SJSA1 (cell line): Measurements from ENCODE around the gene ZSWIM7. TPM values are rescaled to one million over a fixed set of nuclear protein-coding genes. Genes with fewer than 3 reads are reported as not detected.

Source experiments
- DNase-seq, 2 experiments: peaks; one replicate each; pipeline ENCODE4 v3.0.0-alpha.2; 2015 to 2020; ENCODE audit warnings: low spot score in 2 of 2, low read depth in 1 of 2
- H3K27ac ChIP-seq: fragments of 250-450 bp; sonication (Bioruptor Pico); 2 replicates; pipeline ENCODE4 v1.5.1; 2020; ENCODE audit warnings: mild to moderate bottlenecking, moderate library complexity
- H3K27me3 ChIP-seq: fragments of 250-450 bp; sonication (Bioruptor Pico); replicated peaks from 2 replicates; pipeline ENCODE4 v1.5.1; 2020; ENCODE audit warnings: mild to moderate bottlenecking, moderate library complexity
- H3K36me3 ChIP-seq: fragments of 250-450 bp; sonication (Bioruptor Pico); 2 replicates; pipeline ENCODE4 v1.5.1; 2020; ENCODE audit warnings: mild to moderate bottlenecking
- H3K4me1 ChIP-seq: fragments of 250-450 bp; sonication (Bioruptor Pico); replicated peaks from 2 replicates; pipeline ENCODE4 v1.6.1; 2021; ENCODE audit warnings: mild to moderate bottlenecking
- H3K4me3 ChIP-seq: fragments of 250-450 bp; sonication (Bioruptor Pico); 2 replicates; pipeline ENCODE4 v1.5.1; 2020; ENCODE audit warnings: mild to moderate bottlenecking
- H3K9me3 ChIP-seq: fragments of 250-450 bp; sonication (Bioruptor Pico); replicated peaks from 2 replicates; pipeline ENCODE4 v1.5.1; 2020; ENCODE audit warnings: mild to moderate bottlenecking
- total RNA-seq: library from RNA; depleted of rRNA; stranded (reverse); fragments of >200 nt; shearing (Covaris generic); gene quantifications from 2 replicates; pipeline ENCODE4 v1.2.3, GENCODE V29; 2014

ZSWIM7 gene
- total RNA-seq, 1 experiment from 2014 or later = 16.2 TPM

DNA sequence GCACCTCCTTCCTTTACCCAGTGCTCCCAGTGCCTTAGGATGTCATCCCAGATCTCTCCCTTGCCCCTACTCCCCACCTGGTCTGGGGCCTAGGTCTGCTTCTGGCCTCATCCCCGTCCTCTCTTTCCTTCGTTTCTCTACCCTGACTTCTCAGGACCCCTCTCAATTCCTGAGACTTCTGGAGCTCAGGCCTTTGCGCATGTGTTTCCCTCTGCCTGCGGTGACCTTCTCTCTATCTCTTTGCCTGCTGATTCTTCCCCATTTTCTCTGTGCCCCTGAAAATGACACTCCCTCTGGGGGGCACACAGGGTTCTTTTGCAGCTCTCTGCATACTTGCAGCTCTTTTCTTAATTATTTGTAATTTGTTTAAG is 41.0 kb downstream of the ZSWIM7 start:
- Histone ChIP-seq H3K36me3 (peaks cover 6% of the 10 kb centered on the region; the same call in 1 of the 2 replicates), H3K4me1 (peaks cover 85% of the 10 kb centered on the region), H3K27me3 (no peaks in the 10 kb centered on the region), H3K9me3 (no peaks in the 10 kb centered on the region), H3K4me3 (no peak overlapping the region), H3K27ac (peak overlapping the region; percentile 99)
- DNase-seq = no peak

DNA sequence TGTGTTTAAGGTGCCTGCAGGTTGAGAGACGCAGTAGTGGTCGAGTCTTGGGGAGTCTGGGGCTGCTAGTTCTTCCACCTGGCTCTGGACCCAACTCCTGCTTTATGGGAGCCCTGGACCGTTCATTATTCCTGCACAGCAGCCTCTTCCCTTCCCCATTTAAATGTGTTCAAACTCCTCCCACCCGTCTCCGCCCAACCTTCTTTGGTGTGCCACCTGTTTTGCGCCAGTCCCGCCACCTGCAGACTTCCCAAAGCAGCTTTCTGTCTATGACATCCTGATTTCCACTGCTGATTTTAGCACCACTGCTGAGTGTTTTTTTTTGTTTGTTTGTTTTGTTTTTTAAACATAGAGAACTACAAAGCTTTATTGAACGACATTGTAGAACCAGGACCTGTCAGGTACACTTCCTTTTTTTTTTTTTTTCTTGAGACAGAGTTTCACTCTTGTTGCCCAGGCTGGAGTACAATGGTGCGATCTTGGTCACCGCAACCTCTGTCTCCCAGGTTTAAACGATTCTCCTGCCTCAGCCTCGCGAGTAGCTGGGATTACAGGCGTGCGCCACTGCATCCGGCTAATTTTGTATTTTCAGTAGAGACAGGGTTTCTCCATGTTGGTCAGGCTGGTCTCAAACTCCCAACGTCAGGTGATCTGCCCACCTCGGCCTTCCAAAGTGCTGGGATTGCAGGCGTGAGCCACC is 41.7 kb downstream of the ZSWIM7 start:
- H3K27me3 ChIP-seq = no peaks in the 10 kb centered on the region
- H3K36me3 ChIP-seq = peaks cover 6% of the 10 kb centered on the region; the same call in 1 of the 2 replicates
- H3K4me1 ChIP-seq = peaks cover 80% of the 10 kb centered on the region
- peak overlapping the region; percentile 99 for H3K27ac ChIP-seq
- no peaks in the 10 kb centered on the region for H3K9me3 ChIP-seq
- H3K4me3 ChIP-seq = no peak overlapping the region
- DNase-seq = no peak

DNA sequence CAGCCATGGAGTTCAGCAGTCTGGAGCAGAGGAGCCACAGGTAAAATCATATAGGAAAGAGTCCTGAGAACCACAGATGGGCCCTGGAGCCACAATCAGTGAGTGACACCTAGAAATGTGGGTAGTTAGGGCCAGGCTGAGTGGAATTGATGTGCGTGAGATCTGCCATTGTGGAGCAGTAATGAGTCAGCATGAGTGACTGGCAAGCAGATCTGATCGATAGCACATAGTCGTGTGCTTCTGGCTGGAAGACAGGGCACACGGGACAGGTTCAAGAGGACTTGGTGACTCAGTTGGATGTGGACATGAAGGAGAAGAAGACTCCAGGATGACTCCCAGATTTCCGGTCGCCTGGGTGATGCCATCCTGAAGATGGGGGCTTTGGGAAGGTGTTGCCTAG is 42.3 kb downstream of the ZSWIM7 start:
- Histone ChIP-seq H3K27me3 (no peaks in the 10 kb centered on the region), H3K4me3 (no peak overlapping the region), H3K36me3 (peaks cover 6% of the 10 kb centered on the region; the same call in 1 of the 2 replicates), H3K4me1 (peaks cover 74% of the 10 kb centered on the region), H3K9me3 (no peaks in the 10 kb centered on the region), H3K27ac (no peak overlapping the region)
- DNase-seq = no peak

DNA sequence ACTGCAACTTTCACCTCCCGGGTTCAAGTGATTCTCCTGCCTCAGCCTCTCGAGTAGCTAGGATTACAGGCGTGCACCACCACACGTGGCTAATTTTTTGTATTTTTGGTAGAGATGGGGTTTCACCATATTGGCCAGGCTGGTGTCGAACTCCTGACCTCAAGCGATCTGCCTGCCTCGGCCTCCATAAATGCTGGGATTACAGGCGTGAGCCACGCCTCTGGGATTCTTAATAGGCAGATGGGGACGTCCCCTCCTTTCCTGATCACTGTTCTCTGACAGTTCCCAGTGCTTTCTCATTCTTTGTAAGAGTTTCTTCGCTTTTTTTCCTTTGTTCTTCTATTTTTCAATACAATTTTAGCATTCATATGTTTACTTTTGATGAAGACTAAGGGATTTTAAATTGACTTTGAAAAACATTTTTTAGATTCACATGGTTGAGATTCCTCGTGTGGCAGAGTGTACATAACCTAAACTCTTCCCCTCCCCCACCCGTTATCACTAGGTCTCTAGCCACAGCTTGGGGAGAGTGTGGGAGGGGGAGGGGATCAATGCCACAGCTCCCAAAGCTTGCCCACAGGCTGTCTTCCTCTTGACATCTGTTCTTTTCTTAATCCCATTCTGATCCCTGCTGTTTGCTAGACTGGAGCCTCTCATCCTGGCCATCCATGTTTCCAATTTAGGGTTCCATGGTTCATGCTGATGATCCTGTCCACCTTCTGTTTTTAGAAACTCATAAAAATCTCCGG is 43.5 kb downstream of the ZSWIM7 start:
- peaks cover 62% of the 10 kb centered on the region for H3K4me1 ChIP-seq
- no peaks in the 10 kb centered on the region for H3K27me3 ChIP-seq
- no peak overlapping the region for H3K4me3 ChIP-seq
- peaks cover 6% of the 10 kb centered on the region; the same call in 1 of the 2 replicates for H3K36me3 ChIP-seq
- peak in 1 of 2 experiments; percentile 12 for DNase-seq
- no peak overlapping the region; the same call in 1 of the 2 replicates for H3K27ac ChIP-seq
- no peaks in the 10 kb centered on the region for H3K9me3 ChIP-seq

DNA sequence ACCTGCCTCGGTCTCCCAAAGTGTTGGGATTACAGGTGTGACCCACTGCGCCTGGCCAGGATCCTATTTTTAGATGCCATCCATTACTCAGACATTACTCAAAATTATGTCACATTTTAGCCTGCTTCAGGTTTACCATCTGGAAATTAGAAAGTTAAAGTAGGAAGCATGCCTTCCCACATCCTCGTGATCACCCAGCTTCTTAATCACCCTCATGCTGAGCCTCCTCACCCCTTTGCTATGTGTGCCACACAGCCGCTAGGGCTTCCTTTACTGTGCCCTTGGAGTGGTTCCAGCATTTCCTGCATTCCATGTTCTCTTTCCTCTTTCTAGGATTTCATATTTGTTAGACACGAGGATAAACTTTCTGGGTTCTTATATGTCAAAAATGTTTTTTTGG is 45.3 kb downstream of the ZSWIM7 start:
- H3K27ac ChIP-seq = peak overlapping the region; percentile 53
- peak; percentile 67 to 84 for DNase-seq
- H3K4me3 ChIP-seq = no peak overlapping the region
- peaks cover 11% of the 10 kb centered on the region for H3K36me3 ChIP-seq
- peaks cover 48% of the 10 kb centered on the region for H3K4me1 ChIP-seq
- H3K9me3 ChIP-seq = no peaks in the 10 kb centered on the region
- H3K27me3 ChIP-seq = no peaks in the 10 kb centered on the region

DNA sequence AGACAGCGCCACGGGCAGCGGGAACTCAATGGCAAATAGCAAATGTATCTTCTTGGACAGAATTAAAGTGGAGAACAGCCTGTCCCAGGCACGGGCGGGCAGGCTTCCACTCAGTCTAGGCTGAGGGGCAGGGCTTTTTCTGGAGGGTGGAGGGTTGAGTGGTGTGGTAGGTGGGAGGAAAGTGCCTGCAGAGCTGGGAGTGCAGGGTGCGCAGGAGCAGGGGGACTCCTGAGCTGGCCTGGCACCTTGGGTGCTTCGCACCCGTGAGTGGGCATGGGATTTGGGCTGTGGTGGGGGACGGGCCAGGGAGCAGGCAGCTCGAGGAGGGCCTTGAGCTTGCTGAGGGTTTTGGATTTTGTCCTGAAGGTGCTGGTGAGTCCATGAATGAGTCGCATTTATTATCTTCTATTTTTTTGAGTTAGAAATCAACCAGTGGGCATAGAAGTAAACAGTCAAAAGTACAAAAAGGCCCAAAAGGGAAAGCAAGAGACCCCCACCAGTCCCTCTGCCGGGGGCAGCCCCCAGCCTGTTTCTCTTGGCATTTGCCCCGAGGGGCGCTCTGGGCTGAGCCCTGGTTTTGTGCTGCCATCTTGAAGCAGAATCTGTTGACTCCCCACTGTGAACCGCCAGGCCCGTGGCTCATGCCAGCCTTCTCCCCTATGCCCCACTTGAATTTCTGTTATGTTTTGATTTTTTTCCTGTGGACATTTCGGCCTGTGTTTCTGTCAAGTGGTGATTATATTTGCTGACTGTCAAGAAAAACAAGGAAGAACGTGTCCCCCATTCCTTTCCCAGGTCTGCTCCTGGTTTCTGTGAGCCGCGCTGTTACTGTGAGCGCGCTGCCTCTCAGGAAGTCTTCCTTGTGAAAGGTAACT is 46.4 kb downstream of the ZSWIM7 start:
- H3K4me3 ChIP-seq = no peak overlapping the region
- DNase-seq = no peak
- no peaks in the 10 kb centered on the region for H3K27me3 ChIP-seq
- peaks cover 39% of the 10 kb centered on the region for H3K4me1 ChIP-seq
- H3K9me3 ChIP-seq = no peaks in the 10 kb centered on the region
- no peak overlapping the region for H3K27ac ChIP-seq
- peaks cover 11% of the 10 kb centered on the region for H3K36me3 ChIP-seq

DNA sequence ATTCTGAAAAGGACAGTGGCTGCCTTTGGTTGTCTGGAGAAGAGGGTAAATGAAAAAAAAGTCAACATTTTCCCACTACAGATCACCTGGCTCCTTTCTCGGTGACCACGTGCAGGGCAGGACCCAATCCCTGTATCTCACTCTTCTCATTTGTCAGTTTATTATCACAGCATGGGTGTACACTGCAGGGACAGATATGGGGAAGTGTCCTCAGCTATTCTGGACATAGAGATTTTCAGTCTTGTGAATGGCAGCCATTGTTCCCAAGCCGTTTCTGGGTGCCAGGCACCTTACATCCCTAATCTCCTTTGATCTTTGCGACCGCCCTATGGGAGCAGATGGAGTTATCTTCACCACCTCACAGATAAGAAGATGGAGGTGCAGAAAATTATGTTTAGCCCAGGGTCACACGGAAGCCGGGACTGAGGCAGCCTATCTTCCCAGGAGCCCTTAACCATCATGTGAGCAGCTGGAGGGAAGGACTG is 47.4 kb downstream of the ZSWIM7 start:
- peaks cover 9% of the 10 kb centered on the region for H3K36me3 ChIP-seq
- DNase-seq = no peak
- no peaks in the 10 kb centered on the region for H3K9me3 ChIP-seq
- no peaks in the 10 kb centered on the region for H3K27me3 ChIP-seq
- H3K4me1 ChIP-seq = peaks cover 39% of the 10 kb centered on the region
- no peak overlapping the region for H3K27ac ChIP-seq
- no peak overlapping the region for H3K4me3 ChIP-seq

DNA sequence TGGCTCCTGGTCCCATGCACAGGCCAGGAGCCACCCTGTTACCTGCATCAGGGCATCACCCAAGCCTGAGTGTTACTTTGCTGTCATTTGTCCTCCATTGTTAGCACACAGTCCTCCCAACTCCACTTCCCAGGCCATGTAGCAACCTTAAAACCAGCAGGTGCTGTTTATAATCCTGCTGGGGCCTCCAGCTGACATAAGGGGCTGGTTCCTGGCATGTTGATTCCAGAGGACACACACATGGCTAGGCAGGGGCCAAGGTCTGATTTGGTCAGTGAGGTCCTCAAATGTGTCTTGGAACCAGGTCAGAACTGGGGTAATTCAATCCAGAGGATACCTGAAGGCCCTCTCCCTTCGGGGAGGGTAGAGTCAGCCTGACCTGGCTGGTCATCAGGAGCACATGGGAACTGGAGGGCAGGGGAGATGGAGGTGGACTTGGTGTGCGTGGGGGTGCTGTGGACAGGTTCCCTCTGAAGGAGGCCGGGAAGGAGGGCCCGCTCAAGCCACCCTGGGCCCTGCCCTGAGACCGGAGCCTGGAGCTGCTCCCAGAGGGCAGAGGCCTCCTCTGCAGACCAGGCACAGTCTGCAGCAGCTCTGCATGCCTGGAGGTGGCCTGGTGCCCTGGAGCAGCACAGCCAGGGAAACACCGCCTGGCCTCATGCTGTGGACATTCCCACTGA is 48.0 kb downstream of the ZSWIM7 start:
- Histone ChIP-seq H3K4me1 (peaks cover 39% of the 10 kb centered on the region), H3K9me3 (no peaks in the 10 kb centered on the region), H3K27ac (no peak overlapping the region), H3K4me3 (no peak overlapping the region), H3K36me3 (peaks cover 5% of the 10 kb centered on the region; the same call in 1 of the 2 replicates), H3K27me3 (no peaks in the 10 kb centered on the region)
- no peak for DNase-seq

DNA sequence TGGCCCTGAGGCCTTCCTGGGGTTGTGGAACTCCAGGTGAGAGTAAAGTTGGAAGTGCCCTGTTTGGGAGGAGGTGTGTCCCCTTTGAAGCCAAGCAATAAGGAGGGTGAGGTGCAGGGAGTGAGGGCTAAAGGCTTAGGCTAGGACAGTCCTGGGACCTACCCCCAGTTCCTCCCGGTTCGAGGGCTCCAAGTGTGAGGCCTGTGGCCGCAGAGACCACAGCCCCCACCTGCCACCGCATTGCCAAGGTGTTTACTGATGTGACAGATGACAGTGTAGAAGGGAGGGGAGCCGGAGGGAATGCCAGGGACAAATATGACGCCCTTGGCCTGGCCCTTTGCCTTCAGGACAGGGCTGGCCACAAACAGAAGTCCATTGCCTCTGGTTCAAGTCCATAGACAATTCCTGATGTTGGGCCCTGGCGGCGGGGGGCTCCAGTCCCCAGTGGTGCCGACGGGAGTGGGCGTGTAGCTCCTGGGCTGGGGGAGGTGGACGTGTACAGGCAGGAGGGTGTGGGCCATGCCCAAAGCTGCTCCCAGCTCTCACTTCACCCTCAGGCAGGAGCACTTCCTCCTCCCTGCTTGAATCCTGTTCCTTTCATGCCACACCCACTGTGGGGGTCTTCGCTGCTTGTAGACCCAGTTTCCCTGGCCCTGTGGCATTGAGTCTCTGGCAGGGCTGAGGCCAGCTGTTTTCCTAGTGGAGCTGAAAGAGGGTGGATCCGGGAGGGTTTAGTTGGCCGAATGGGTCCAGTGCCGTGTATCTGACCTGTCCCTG is 51.3 kb downstream of the ZSWIM7 start:
- no peaks in the 10 kb centered on the region for H3K27me3 ChIP-seq
- DNase-seq = no peak
- no peak overlapping the region for H3K27ac ChIP-seq
- H3K36me3 ChIP-seq = peaks cover 9% of the 10 kb centered on the region; the same call in 1 of the 2 replicates
- peaks cover 39% of the 10 kb centered on the region for H3K4me1 ChIP-seq
- H3K9me3 ChIP-seq = 0 out of 2 replicates have a peak, but pooled peaks cover 3% of the 10 kb centered on the region
- H3K4me3 ChIP-seq = no peak overlapping the region

DNA sequence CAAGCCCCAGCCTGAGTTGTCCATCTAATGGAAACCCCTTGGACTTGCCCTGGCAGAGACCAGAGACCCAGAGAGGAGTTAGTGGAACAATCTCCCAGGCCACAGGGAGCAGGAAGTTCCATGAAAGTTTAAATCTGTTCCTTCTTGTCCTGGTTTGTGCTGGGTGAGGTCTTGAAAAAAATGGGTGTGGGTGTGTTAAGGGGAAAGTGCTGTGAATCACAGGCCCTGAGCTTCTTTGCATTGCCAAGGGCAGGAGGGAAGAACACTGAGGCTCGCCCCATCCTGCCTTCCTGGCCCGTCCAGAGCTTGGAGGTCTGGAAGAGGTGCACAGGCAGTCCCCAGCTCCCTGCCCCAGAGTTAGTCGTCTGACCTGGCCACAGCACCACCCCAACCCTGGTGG is 52.2 kb downstream of the ZSWIM7 start:
- Histone ChIP-seq H3K27ac (no peak overlapping the region), H3K9me3 (0 out of 2 replicates have a peak, but pooled peaks cover 3% of the 10 kb centered on the region), H3K4me3 (no peak overlapping the region), H3K27me3 (no peaks in the 10 kb centered on the region), H3K36me3 (peaks cover 9% of the 10 kb centered on the region; the same call in 1 of the 2 replicates), H3K4me1 (peaks cover 44% of the 10 kb centered on the region)
- no peak for DNase-seq

DNA sequence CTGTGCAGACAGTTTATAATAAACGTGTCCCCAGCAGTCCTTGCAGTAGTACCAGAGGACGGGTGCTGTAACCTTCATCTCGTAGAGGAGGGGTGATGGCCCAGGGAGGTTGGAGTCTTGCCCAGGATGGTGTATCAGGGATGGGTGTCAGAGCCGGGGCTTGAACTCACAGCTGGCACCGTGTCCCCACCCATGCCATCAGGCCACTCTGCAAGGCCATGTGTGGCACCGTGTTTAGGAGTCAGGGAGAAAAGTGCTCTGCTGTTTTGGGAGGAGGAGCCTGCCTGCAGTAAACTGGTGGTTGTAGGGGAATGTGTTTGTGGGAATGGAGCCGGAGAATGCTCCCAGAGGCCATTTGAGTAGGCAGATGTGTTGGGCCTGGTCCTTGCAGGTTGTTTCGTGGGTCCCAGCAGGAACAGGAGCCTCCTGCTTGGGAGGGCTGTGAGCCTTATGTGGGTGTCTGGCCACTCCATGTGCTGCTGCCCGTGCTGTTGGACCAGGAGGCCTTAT is 52.8 kb downstream of the ZSWIM7 start:
- H3K4me3 ChIP-seq = peak overlapping the region; percentile 60; the same call in 1 of the 2 replicates
- H3K27me3 ChIP-seq = no peaks in the 10 kb centered on the region
- H3K27ac ChIP-seq = peak overlapping the region; percentile 21; the same call in 1 of the 2 replicates
- 0 out of 2 replicates have a peak, but pooled peaks cover 3% of the 10 kb centered on the region for H3K9me3 ChIP-seq
- H3K4me1 ChIP-seq = peaks cover 49% of the 10 kb centered on the region
- peaks cover 9% of the 10 kb centered on the region; the same call in 1 of the 2 replicates for H3K36me3 ChIP-seq
- no peak for DNase-seq

DNA sequence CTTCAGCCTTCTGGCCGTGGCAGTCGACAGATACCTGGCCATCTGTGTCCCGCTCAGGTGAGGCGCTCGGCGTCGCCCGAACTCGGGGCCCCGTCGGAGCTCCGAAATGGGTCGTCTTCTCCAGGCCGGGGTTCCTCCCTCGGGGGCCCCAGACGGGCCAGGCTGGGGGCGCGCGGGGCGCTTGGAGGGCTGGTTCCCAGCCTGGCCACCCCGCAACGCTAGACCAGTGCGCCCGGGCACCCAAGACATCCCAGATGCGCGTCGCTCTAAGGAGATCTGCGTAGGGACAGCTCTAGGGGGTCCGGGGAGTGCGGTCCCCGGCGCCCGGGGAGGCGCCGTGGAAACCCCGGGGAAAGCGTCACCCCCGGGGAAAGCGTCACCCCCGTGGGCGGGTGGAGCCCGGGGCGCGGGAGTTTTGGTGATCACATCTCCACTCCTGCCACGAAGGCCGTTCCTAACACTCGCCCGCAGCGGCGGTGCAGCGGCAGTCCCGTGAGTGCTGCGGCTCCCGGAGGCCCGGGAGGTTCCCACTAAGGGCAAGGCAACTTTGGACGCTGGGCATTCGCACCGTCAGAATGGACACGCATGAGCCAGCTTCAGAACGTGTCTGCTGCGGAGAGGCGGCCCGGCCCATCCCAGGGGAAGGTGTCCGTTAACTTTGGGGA is 53.8 kb downstream of the ZSWIM7 start:
- peak overlapping the region; percentile 58 for H3K27ac ChIP-seq
- H3K9me3 ChIP-seq = 0 out of 2 replicates have a peak, but pooled peaks cover 3% of the 10 kb centered on the region
- DNase-seq = no peak
- no peaks in the 10 kb centered on the region for H3K27me3 ChIP-seq
- H3K4me1 ChIP-seq = peaks cover 49% of the 10 kb centered on the region
- peaks cover 9% of the 10 kb centered on the region; the same call in 1 of the 2 replicates for H3K36me3 ChIP-seq
- H3K4me3 ChIP-seq = peak overlapping the region; percentile 60
